Measurements from ENCODE around the gene NCLN. TPM values are rescaled to one million over a fixed set of nuclear protein-coding genes. Genes with fewer than 3 reads are reported as not detected.
A peak's percentile ranks its signal among the peaks of the same experiment; 100 is the strongest.

NCLN gene
- total and polyA plus RNA-seq, 8 donors: 34.0 to 68.1 (median 51.3) TPM

DNA sequence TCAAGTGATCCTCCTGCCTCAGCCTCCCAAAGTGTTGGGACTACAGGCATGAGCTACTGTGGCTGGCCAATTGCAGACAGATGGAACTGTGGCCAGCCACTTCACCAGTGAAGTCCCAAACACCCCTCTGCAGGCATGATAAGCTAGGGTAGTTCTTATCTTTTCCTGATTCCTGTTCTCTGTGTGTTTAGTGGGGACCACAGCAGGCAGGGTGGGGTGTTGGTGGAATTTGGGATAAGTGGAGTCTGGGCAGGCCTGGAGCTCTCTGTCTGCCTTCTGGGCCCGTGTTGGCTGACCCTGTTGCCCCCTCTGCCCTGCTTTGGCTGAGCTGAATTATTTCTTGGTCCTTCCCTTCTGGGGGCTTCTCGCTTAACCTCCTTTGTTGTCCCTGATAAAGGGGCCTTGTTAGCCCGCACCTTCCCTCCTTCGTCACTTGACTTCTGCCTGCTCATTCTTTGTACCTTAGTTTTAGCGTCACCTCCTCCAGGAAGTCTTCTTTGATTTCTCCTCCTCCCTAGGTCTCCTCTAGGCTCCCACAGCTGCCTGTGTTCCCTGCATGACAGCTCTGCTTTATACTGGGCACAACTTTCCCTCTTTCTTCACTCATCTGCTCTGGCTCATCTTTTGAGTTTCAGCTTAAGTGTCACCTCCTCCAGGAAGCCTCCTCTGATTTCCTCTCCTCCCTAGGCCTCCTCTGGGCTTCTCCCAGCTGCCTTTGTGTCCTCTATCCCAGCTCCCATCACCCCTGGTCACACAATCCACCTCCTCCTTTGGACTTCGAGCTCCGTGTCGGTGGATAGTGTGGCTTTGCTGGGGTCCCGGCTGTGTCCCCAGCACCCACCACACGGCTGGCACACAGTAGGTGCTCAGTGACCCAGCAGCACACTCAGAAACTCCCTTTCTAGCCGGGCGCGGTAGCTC, 1.7 kb upstream of the NCLN start:
- Histone ChIP-seq H3K36me3 (no peaks in the 10 kb centered on the region), H3K4me1 (peaks cover 0 to 11% (median 0%) of the 10 kb centered on the region in 3 donors), H3K9me3 (no peaks in the 10 kb centered on the region), H3K4me3 (no peak overlapping the region), H3K27me3 (no peaks in the 10 kb centered on the region), H3K27ac (no peak overlapping the region)
- 65 to 81% methylated on average over 13 of the region's 13 CpGs for WGBS, 2 donors
- ATAC-seq (no peak), DNase-seq (peak in 1 of 6 donors; percentile 34), FAIRE-seq (no peak)
- TF ChIP-seq CTCF (IDR thresholded peaks at IDR 0.05): no peak
- intact Hi-C loops (cut with DNase I): no loop called here

DNA sequence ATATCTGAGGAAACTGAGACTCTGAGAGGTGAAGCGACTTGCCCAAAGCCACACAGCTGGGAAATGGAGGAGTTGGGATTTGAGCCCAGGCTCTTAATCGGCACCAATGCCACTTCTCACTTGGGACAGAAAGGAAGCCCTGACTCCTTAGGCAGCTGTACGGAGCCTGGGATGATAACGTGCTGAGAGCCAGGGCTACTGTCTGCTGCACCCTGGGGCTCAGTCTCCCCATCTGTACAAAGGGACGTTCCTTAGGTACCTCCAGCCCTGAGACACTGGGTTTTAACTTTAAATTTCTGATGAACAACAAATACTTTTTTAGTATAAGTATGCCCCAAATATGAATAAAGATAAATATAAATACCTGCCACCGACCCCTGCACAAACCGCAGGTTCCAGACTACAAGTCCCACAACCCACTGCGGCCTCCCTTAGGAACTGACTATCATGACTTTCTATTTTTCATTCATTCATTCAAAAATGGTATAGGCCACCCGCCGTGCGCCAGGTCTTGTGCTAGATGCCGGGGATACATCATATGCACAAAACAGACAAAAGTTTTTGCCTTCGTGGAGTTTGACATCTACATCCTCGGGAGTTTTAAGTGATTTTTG, 776 bp upstream of the NCLN start:
- Histone ChIP-seq H3K4me3 (peak overlapping the region; percentile 84 to 100 (median 95)), H3K4me1 (peaks cover 0 to 11% (median 0%) of the 10 kb centered on the region in 3 donors), H3K9me3 (no peaks in the 10 kb centered on the region), H3K36me3 (no peaks in the 10 kb centered on the region), H3K27ac (peak overlapping the region in 2 of 4 donors; percentile 57 to 79), H3K27me3 (no peaks in the 10 kb centered on the region)
- intact Hi-C loops (cut with DNase I): no loop called here
- DNase-seq: peak in 2 of 6 donors; percentile 76 to 84
- no peak for TF ChIP-seq CTCF (IDR thresholded peaks at IDR 0.05)
- ATAC-seq: peak; percentile 58 to 72 (median 64)
- FAIRE-seq: no peak
- WGBS, 2 donors: 12 to 13% methylated on average over 14 of the region's 14 CpGs

DNA sequence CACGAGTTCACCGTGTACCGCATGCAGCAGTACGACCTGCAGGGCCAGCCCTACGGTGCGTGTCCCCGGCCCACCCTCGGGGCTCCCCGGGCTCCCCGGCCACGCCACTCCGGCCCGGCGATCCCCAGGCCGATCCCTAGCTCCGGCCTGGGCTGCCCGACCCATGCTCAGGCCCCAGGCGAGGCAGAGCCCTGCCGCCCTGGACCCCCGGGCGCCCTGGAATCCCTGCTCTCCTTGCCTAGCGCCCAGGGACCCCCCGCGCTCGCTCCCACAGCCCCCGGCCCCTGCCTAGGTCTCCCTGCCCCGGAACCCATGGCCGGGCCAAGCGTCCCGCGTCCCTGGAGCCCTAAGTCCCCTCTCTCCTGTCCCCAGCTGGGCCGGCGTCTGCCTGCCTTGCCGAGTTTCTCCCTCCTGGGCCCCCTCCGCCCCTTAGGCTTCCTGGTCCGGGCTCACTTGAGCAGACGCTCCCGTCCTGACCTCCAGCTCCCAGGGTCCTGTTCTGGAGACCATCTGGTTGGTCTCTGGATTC, 494 bp downstream of the NCLN start:
- no peak for TF ChIP-seq CTCF (IDR thresholded peaks at IDR 0.05)
- H3K27me3 ChIP-seq: no peaks in the 10 kb centered on the region
- intact Hi-C loops (cut with DNase I): no loop called here
- peak overlapping the region; percentile 84 to 100 (median 95) for H3K4me3 ChIP-seq
- 0% methylated on average over 28 to 38 of the region's 38 CpGs for WGBS, 2 donors
- DNase-seq (peak in 3 of 6 donors; percentile 60 to 85 (median 70)), ATAC-seq (peak; percentile 1 to 36 (median 7)), FAIRE-seq (no peak)
- no peaks in the 10 kb centered on the region for H3K9me3 ChIP-seq
- peaks cover 0 to 11% (median 0%) of the 10 kb centered on the region in 3 donors for H3K4me1 ChIP-seq
- H3K27ac ChIP-seq: peak overlapping the region; percentile 22 to 79 (median 64)
- H3K36me3 ChIP-seq: no peaks in the 10 kb centered on the region

DNA sequence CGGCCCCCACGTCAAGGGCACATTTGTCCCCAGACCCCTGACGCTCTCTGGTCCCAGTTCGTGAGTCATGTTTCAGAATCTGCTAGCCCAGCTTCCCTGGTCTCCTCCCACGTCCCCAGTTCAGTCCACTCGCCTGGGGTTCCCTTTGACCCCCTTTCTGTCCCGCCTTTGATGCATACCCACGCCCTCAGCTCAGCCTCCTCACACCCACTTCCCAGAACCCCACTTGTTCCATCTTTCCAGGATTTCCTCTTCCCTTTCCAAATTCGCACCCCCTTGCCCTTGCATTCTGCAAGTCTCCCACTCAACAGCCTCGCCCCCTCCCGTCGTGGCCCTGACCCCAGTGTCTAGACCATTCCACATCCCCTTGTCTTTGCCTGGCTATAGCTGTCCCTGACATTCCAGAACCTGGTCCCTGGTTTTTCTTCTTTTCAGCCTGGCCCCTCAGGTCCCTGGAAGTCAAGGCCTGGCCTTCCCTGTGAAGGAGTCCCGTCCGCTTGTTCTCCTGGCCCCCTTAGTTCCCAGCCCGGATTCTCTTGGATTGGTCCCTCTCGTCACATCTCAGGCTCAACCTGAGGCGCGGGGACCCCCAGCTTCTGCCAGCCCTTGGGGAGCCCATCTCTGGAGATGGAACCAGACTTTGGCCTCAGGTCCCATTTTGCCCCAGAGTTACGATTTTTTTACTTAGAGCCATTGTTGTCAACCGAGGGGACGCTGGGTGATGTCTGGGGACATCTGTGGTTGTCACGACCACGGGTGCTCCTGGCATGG, 1.3 kb downstream of the NCLN start:
- Histone ChIP-seq H3K4me3 (peak overlapping the region; percentile 84 to 100 (median 95)), H3K36me3 (no peaks in the 10 kb centered on the region), H3K27ac (no peak overlapping the region), H3K9me3 (no peaks in the 10 kb centered on the region), H3K27me3 (no peaks in the 10 kb centered on the region), H3K4me1 (peaks cover 0 to 11% (median 0%) of the 10 kb centered on the region in 3 donors)
- DNase-seq (peak in 2 of 6 donors; percentile 31 to 44), ATAC-seq (no peak), FAIRE-seq (no peak)
- TF ChIP-seq CTCF (IDR thresholded peaks at IDR 0.05): no peak
- intact Hi-C loops (cut with DNase I): no loop called here
- 52 to 59% methylated on average over 23 of the region's 23 CpGs for WGBS, 2 donors
